ENCODE measurements around the gene PKP2. TPM values are rescaled to one million over a fixed set of nuclear protein-coding genes. Genes with fewer than 3 reads are reported as not detected.
A peak's percentile ranks its signal among the peaks of the same experiment; 100 is the strongest.

Gene PKP2
- total and polyA plus RNA-seq, 2 of the 13 experiments (the other 11 are each of a cell fraction or from before 2014, with no cell fraction given) = 15.1 to 25.3 TPM

DNA sequence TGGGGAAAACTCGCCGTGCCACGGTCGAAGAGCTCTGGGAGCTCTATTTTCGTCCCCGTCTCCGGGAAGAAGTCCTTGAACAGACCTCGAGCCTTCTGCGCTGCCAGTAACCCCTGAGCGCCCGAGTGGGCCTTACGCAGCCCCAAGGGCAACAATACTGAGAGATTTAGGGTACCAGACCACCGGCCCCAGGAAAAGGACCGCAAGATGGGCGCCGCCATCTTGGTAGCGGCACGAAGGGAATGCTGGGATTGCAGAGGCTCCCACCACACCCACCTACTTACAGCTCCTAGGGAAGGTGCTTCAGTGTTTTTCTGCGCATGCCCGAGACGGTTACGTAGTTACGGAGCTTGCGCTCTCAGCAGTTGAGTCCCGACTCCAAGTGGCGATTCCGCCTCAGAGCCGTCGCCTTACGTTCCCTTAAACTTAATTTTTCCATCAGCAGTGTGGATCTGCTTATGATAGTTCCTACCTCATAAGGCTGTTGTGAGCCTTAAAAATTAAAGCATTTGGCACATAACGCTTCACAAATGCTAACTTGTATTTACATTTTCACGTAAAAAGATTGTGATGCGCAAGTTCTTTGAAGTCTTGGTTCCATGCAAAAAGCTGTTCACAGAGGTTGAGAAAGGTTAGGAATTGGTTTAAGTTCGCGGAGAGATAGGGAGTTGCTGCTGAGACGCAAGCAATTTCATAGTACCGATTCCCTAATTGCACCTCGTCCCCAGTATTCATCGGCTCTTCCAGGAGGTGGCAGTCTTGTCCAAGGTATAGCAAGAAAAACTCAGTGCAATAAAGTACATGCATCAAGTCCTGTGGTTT is 140.7 kb downstream of the PKP2 start, which contains the start of gene YARS2 (continued):
- TF ChIP-seq HOXA5 (CRISPR knock-in tag; IDR thresholded peaks at IDR 0.05) (0 out of 2 replicates have a peak, but pooled peaks have one; percentile 57), MZF1 (CRISPR knock-in tag; IDR thresholded peaks at IDR 0.05; ENCODE audit: borderline replicate concordance) (no peak), NCOA5 (CRISPR knock-in tag; IDR thresholded peaks at IDR 0.05) (no peak), PCBP2 (optimal IDR thresholded peaks at IDR 0.05; ENCODE audit: low read depth, low read length, poor library complexity, severe bottlenecking) (no peak), SMARCC2 (IDR thresholded peaks at IDR 0.05) (no peak), SRY (CRISPR knock-in tag; IDR thresholded peaks at IDR 0.05) (peak; percentile 73), KDM6A (CRISPR knock-in tag; IDR thresholded peaks at IDR 0.05; ENCODE audit: low read depth) (no peak), ZNF75D (CRISPR knock-in tag; IDR thresholded peaks at IDR 0.05; ENCODE audit: borderline replicate concordance) (no peak), ZNF430 (CRISPR knock-in tag; IDR thresholded peaks at IDR 0.05) (0 out of 2 replicates have a peak, but pooled peaks have one; percentile 36), ZNF564 (CRISPR knock-in tag; IDR thresholded peaks at IDR 0.05) (no peak), NKX3-1 (CRISPR knock-in tag; IDR thresholded peaks at IDR 0.05) (no peak; the same call in 1 of the 2 replicates)
- TF ChIP-seq, protein P1, sequence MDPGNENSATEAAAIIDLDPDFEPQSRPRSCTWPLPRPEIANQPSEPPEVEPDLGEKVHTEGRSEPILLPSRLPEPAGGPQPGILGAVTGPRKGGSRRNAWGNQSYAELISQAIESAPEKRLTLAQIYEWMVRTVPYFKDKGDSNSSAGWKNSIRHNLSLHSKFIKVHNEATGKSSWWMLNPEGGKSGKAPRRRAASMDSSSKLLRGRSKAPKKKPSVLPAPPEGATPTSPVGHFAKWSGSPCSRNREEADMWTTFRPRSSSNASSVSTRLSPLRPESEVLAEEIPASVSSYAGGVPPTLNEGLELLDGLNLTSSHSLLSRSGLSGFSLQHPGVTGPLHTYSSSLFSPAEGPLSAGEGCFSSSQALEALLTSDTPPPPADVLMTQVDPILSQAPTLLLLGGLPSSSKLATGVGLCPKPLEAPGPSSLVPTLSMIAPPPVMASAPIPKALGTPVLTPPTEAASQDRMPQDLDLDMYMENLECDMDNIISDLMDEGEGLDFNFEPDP (CRISPR knock-in tag; conservative IDR thresholded peaks at IDR 0.05) = no peak
- TF ChIP-seq, protein P2, sequence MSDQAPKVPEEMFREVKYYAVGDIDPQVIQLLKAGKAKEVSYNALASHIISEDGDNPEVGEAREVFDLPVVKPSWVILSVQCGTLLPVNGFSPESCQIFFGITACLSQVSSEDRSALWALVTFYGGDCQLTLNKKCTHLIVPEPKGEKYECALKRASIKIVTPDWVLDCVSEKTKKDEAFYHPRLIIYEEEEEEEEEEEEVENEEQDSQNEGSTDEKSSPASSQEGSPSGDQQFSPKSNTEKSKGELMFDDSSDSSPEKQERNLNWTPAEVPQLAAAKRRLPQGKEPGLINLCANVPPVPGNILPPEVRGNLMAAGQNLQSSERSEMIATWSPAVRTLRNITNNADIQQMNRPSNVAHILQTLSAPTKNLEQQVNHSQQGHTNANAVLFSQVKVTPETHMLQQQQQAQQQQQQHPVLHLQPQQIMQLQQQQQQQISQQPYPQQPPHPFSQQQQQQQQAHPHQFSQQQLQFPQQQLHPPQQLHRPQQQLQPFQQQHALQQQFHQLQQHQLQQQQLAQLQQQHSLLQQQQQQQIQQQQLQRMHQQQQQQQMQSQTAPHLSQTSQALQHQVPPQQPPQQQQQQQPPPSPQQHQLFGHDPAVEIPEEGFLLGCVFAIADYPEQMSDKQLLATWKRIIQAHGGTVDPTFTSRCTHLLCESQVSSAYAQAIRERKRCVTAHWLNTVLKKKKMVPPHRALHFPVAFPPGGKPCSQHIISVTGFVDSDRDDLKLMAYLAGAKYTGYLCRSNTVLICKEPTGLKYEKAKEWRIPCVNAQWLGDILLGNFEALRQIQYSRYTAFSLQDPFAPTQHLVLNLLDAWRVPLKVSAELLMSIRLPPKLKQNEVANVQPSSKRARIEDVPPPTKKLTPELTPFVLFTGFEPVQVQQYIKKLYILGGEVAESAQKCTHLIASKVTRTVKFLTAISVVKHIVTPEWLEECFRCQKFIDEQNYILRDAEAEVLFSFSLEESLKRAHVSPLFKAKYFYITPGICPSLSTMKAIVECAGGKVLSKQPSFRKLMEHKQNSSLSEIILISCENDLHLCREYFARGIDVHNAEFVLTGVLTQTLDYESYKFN (CRISPR knock-in tag; conservative IDR thresholded peaks at IDR 0.05) = no peak
- TF ChIP-seq, protein P3, sequence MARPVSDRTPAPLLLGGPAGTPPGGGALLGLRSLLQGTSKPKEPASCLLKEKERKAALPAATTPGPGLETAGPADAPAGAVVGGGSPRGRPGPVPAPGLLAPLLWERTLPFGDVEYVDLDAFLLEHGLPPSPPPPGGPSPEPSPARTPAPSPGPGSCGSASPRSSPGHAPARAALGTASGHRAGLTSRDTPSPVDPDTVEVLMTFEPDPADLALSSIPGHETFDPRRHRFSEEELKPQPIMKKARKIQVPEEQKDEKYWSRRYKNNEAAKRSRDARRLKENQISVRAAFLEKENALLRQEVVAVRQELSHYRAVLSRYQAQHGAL (CRISPR knock-in tag; IDR thresholded peaks at IDR 0.05; ENCODE audit: not compliant biosample characterization) = no peak
- TF ChIP-seq, protein P4, sequence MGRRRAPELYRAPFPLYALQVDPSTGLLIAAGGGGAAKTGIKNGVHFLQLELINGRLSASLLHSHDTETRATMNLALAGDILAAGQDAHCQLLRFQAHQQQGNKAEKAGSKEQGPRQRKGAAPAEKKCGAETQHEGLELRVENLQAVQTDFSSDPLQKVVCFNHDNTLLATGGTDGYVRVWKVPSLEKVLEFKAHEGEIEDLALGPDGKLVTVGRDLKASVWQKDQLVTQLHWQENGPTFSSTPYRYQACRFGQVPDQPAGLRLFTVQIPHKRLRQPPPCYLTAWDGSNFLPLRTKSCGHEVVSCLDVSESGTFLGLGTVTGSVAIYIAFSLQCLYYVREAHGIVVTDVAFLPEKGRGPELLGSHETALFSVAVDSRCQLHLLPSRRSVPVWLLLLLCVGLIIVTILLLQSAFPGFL (CRISPR knock-in tag; IDR thresholded peaks at IDR 0.05) = no peak
- TF ChIP-seq, protein P5, sequence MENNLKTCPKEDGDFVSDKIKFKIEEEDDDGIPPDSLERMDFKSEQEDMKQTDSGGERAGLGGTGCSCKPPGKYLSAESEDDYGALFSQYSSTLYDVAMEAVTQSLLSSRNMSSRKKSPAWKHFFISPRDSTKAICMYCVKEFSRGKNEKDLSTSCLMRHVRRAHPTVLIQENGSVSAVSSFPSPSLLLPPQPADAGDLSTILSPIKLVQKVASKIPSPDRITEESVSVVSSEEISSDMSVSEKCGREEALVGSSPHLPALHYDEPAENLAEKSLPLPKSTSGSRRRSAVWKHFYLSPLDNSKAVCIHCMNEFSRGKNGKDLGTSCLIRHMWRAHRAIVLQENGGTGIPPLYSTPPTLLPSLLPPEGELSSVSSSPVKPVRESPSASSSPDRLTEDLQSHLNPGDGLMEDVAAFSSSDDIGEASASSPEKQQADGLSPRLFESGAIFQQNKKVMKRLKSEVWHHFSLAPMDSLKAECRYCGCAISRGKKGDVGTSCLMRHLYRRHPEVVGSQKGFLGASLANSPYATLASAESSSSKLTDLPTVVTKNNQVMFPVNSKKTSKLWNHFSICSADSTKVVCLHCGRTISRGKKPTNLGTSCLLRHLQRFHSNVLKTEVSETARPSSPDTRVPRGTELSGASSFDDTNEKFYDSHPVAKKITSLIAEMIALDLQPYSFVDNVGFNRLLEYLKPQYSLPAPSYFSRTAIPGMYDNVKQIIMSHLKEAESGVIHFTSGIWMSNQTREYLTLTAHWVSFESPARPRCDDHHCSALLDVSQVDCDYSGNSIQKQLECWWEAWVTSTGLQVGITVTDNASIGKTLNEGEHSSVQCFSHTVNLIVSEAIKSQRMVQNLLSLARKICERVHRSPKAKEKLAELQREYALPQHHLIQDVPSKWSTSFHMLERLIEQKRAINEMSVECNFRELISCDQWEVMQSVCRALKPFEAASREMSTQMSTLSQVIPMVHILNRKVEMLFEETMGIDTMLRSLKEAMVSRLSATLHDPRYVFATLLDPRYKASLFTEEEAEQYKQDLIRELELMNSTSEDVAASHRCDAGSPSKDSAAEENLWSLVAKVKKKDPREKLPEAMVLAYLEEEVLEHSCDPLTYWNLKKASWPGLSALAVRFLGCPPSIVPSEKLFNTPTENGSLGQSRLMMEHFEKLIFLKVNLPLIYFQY (CRISPR knock-in tag; IDR thresholded peaks at IDR 0.05; ENCODE audit: borderline replicate concordance) = no peak
- TF ChIP-seq, protein P6, sequence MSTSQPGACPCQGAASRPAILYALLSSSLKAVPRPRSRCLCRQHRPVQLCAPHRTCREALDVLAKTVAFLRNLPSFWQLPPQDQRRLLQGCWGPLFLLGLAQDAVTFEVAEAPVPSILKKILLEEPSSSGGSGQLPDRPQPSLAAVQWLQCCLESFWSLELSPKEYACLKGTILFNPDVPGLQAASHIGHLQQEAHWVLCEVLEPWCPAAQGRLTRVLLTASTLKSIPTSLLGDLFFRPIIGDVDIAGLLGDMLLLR (CRISPR knock-in tag; IDR thresholded peaks at IDR 0.05) = no peak
